Measurements from ENCODE around the gene SRM. TPM values are rescaled to one million over a fixed set of nuclear protein-coding genes. Genes with fewer than 3 reads are reported as not detected.

SRM gene
- total and polyA plus RNA-seq, 2 of the 13 experiments (the other 11 are each of a cell fraction or from before 2014, with no cell fraction given), result 27.9 to 31.8 TPM

GRCh38 chr1:11012260-11013159 lies 47.3 kb downstream of the SRM start, which contains the start of gene TARDBP (continued):
- TF ChIP-seq RORA (CRISPR knock-in tag; IDR thresholded peaks at IDR 0.05) (no peak), ZNF615 (CRISPR knock-in tag; IDR thresholded peaks at IDR 0.05; ENCODE audit: borderline replicate concordance) (0 out of 2 replicates have a peak, but pooled peaks have one; percentile 82), RFX1 (IDR thresholded peaks at IDR 0.05) (no peak), SALL1 (CRISPR knock-in tag; IDR thresholded peaks at IDR 0.05) (peak; percentile 88), GMEB2 (CRISPR knock-in tag; IDR thresholded peaks at IDR 0.05; ENCODE audit: low read depth) (peak; percentile 87), ZNF446 (CRISPR knock-in tag; IDR thresholded peaks at IDR 0.05) (peak; percentile 90; the same call in 1 of the 2 replicates), ZNF563 (CRISPR knock-in tag; IDR thresholded peaks at IDR 0.05) (peak; percentile 91; the same call in 1 of the 2 replicates), CEBPZ (IDR thresholded peaks at IDR 0.05; ENCODE audit: low read length) (no peak), KMT2B (CRISPR knock-in tag; IDR thresholded peaks at IDR 0.05) (peak; percentile 74), TOE1 (CRISPR knock-in tag; IDR thresholded peaks at IDR 0.05) (no peak), FOXK2 (IDR thresholded peaks at IDR 0.05) (peak; percentile 99), BATF2 (CRISPR knock-in tag; IDR thresholded peaks at IDR 0.05) (no peak), ZNF570 (CRISPR knock-in tag; IDR thresholded peaks at IDR 0.05; ENCODE audit: borderline replicate concordance) (no peak), SMYD3 (CRISPR knock-in tag; IDR thresholded peaks at IDR 0.05) (no peak), U2AF2 (IDR thresholded peaks at IDR 0.05; ENCODE audit: low read depth, low read length) (no peak), TEAD3 (CRISPR knock-in tag; optimal IDR thresholded peaks at IDR 0.05; ENCODE audit: borderline replicate concordance) (peak; percentile 46), BCL3 (CRISPR knock-in tag; IDR thresholded peaks at IDR 0.05) (peak; percentile 41; the same call in 1 of the 2 replicates), ZNF616 (CRISPR knock-in tag; IDR thresholded peaks at IDR 0.05; ENCODE audit: low read depth) (peak; percentile 22; the same call in 1 of the 2 replicates), ZNF724P (CRISPR knock-in tag; IDR thresholded peaks at IDR 0.05; ENCODE audit: borderline replicate concordance) (peak; percentile 3; the same call in 1 of the 2 replicates), AHR (CRISPR knock-in tag; IDR thresholded peaks at IDR 0.05) (peak; percentile 55; the same call in 1 of the 2 replicates), MTF2 (CRISPR knock-in tag; IDR thresholded peaks at IDR 0.05; ENCODE audit: borderline replicate concordance) (no peak), ZNF556 (CRISPR knock-in tag; IDR thresholded peaks at IDR 0.05; ENCODE audit: borderline replicate concordance) (peak; percentile 72; the same call in 1 of the 2 replicates), HES4 (CRISPR knock-in tag; IDR thresholded peaks at IDR 0.05; ENCODE audit: borderline replicate concordance) (peak; percentile 92), ZNF20 (CRISPR knock-in tag; IDR thresholded peaks at IDR 0.05) (peak; percentile 45; the same call in 1 of the 2 replicates)
